ENCODE results near the gene TOX2. TPM values are rescaled to one million over a fixed set of nuclear protein-coding genes. Genes with fewer than 3 reads are reported as not detected.
A peak's percentile ranks its signal among the peaks of the same experiment; 100 is the strongest.

TOX2 gene
- total RNA-seq, 1 experiment from 2014 or later, result 2.7 TPM

DNA sequence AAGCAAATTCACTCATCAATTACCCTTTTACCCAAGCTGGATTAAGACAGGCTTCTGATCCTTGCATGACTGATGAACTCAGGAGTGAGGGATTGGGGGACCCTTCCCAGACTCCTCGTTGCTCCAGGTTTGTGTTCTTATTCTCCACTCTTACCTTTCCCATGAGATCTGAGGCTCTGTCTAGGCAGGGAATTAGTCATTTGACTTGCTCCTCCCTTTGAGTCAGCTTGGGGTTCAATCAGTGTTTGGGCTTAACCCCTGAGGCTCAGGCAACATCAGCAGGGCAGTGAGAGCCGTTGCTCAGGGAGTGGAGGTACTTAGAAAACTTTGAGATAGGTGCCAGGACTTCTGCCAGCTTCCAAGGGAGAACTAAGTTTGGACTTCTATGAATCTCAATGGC is 20.7 kb upstream of the TOX2 start:
- ChIA-PET POLR2A (no interaction called here), CTCF (interaction anchor here (1.0 kb wide), 1 partner anchor 38 kb away, joined by 3 read pairs; no protein-coding TSS in a partner anchor)
- Mint-ChIP-seq H3K4me3 (ENCODE audit: unreplicated experiment) (no peak overlapping the region), H3K27me3 (ENCODE audit: insufficient read depth, unreplicated experiment) (no peaks in the 10 kb centered on the region), H3K4me1 (ENCODE audit: insufficient read depth, unreplicated experiment) (peaks cover 7% of the 10 kb centered on the region), H3K27ac (ENCODE audit: low read depth, unreplicated experiment) (no peak overlapping the region), H3K9me3 (ENCODE audit: unreplicated experiment) (peaks cover 7% of the 10 kb centered on the region), H3K36me3 (ENCODE audit: insufficient read depth, unreplicated experiment) (no peaks in the 10 kb centered on the region)
- intact Hi-C loops (cut with micrococcal nuclease), result no loop called here
- no TSS peak for BruUV-seq (replicated peaks)
- DNase-seq (ENCODE audit: unreplicated experiment), result peak; percentile 49
- TF ChIP-seq, protein P1, sequence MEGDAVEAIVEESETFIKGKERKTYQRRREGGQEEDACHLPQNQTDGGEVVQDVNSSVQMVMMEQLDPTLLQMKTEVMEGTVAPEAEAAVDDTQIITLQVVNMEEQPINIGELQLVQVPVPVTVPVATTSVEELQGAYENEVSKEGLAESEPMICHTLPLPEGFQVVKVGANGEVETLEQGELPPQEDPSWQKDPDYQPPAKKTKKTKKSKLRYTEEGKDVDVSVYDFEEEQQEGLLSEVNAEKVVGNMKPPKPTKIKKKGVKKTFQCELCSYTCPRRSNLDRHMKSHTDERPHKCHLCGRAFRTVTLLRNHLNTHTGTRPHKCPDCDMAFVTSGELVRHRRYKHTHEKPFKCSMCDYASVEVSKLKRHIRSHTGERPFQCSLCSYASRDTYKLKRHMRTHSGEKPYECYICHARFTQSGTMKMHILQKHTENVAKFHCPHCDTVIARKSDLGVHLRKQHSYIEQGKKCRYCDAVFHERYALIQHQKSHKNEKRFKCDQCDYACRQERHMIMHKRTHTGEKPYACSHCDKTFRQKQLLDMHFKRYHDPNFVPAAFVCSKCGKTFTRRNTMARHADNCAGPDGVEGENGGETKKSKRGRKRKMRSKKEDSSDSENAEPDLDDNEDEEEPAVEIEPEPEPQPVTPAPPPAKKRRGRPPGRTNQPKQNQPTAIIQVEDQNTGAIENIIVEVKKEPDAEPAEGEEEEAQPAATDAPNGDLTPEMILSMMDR (IDR thresholded peaks at IDR 0.05; ENCODE audit: unreplicated experiment), result no peak

DNA sequence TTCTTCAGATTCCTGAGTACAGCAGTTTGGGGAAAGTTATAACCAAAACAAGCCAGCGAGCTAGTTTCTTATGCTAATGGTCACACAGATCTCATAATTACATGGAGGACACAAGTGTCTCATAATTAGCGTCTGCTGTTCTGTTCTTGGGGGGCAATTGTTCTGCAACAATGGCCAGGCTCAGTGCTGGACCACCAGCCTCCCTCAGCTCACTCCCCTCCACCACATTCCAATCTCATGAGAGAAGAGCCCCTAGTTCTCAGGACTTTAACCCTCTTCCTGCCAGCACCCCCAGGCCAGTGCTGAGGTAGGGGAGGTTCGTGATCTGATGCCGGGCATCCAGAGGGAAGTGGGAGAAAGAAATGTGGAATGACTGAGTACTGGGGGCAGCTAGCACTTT is 20.2 kb upstream of the TOX2 start:
- peaks cover 7% of the 10 kb centered on the region for H3K4me1 Mint-ChIP-seq (ENCODE audit: insufficient read depth, unreplicated experiment)
- TF ChIP-seq, protein P1 (IDR thresholded peaks at IDR 0.05; ENCODE audit: unreplicated experiment), result no peak
- H3K4me3 Mint-ChIP-seq (ENCODE audit: unreplicated experiment), result no peak overlapping the region
- intact Hi-C loops (cut with micrococcal nuclease), result no loop called here
- no peak overlapping the region for H3K27ac Mint-ChIP-seq (ENCODE audit: low read depth, unreplicated experiment)
- no TSS peak for BruUV-seq (replicated peaks)
- ChIA-PET CTCF (interaction anchor here (1.0 kb wide), 1 partner anchor 38 kb away, joined by 3 read pairs; no protein-coding TSS in a partner anchor), POLR2A (no interaction called here)
- DNase-seq (ENCODE audit: unreplicated experiment), result no peak
- no peaks in the 10 kb centered on the region for H3K36me3 Mint-ChIP-seq (ENCODE audit: insufficient read depth, unreplicated experiment)
- H3K27me3 Mint-ChIP-seq (ENCODE audit: insufficient read depth, unreplicated experiment), result no peaks in the 10 kb centered on the region
- H3K9me3 Mint-ChIP-seq (ENCODE audit: unreplicated experiment), result peaks cover 3% of the 10 kb centered on the region

DNA sequence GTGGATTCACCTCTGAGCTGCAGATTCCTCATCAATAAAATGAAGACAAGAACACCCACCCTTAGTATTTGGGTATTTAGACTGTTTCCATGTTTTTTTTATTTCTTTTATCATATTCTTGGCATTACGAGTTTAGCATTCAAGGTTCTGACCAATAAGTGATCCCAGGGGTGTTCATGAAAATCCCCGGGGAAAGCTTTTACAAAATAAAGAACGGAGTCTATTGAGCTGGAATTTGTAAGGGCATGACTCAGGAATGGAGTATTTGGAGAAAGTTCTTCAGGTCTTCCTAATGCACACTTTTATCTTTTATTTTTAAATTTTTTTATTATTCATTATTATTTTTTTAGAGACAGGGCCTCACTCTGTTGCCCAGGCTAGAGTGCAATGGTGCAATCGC is 19.4 kb upstream of the TOX2 start:
- Mint-ChIP-seq H3K9me3 (ENCODE audit: unreplicated experiment) (no peaks in the 10 kb centered on the region), H3K27me3 (ENCODE audit: insufficient read depth, unreplicated experiment) (no peaks in the 10 kb centered on the region), H3K36me3 (ENCODE audit: insufficient read depth, unreplicated experiment) (no peaks in the 10 kb centered on the region), H3K4me3 (ENCODE audit: unreplicated experiment) (no peak overlapping the region), H3K27ac (ENCODE audit: low read depth, unreplicated experiment) (no peak overlapping the region), H3K4me1 (ENCODE audit: insufficient read depth, unreplicated experiment) (peaks cover 7% of the 10 kb centered on the region)
- intact Hi-C loops (cut with micrococcal nuclease), result no loop called here
- DNase-seq (ENCODE audit: unreplicated experiment), result no peak
- POLR2A ChIA-PET, result no interaction called here
- TF ChIP-seq, protein P1 (IDR thresholded peaks at IDR 0.05; ENCODE audit: unreplicated experiment), result no peak
- BruUV-seq (replicated peaks), result no TSS peak
- CTCF ChIA-PET, result no interaction called here

DNA sequence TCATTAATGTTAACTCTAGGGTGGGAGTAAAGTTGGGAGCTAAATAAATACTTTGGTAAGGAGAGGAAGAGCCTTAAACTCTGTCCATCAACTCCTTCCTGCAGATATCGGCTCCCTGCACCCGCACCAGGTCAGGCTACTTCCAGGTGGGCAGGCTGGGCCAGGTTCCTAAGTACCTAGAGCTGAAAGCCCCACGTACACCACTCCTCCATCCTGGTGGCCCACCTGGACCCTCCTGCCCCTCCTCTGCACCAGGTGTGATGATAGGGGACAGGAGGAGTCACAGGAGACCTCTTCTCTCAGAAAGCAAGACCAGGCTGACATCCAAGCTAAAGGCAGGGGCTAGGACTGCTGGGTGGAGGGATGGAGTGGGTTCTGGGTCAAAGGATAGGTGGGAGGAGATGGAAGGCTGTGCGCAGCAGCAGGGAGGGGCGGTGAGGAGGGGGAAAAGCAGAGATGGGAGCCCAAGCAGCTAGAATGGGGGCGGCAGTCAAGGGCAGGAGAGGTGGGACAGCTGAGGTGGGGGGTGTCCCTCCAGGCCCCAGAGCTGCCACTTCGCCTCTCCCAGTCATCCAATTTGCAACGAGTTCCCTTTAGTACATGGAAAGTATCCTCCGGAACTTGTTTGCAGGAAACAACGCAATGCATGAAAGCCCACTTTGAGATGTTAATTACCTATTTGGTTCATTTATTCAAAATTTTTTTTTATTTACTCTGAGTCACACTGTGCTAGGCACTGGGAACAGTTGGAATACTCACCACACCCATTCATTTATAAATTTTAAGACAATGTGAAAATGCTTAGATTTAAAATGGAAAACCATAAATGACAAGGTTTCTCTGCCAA is 15.2 kb upstream of the TOX2 start:
- ChIA-PET CTCF (interaction anchor here (1.0 kb wide), 1 partner anchor 15 kb away, joined by 6 read pairs; no protein-coding TSS in a partner anchor), POLR2A (interaction anchor here (0.5 to 0.8 kb wide), 5 partner anchors 8 to 60 kb away, joined by 3 to 4 read pairs (median 3); no protein-coding TSS in a partner anchor)
- H3K4me1 Mint-ChIP-seq (ENCODE audit: insufficient read depth, unreplicated experiment), result no peaks in the 10 kb centered on the region
- H3K9me3 Mint-ChIP-seq (ENCODE audit: unreplicated experiment), result peaks cover 9% of the 10 kb centered on the region
- TF ChIP-seq, protein P1 (IDR thresholded peaks at IDR 0.05; ENCODE audit: unreplicated experiment), result no peak
- no peaks in the 10 kb centered on the region for H3K27me3 Mint-ChIP-seq (ENCODE audit: insufficient read depth, unreplicated experiment)
- H3K27ac Mint-ChIP-seq (ENCODE audit: low read depth, unreplicated experiment), result no peak overlapping the region
- DNase-seq (ENCODE audit: unreplicated experiment), result no peak
- no TSS peak for BruUV-seq (replicated peaks)
- intact Hi-C loops (cut with micrococcal nuclease), result no loop called here
- H3K4me3 Mint-ChIP-seq (ENCODE audit: unreplicated experiment), result no peak overlapping the region
- H3K36me3 Mint-ChIP-seq (ENCODE audit: insufficient read depth, unreplicated experiment), result no peaks in the 10 kb centered on the region
